Mononuclear cell (primary cell): ENCODE results near the gene IQGAP2. TPM values are rescaled to one million over a fixed set of nuclear protein-coding genes. Genes with fewer than 3 reads are reported as not detected.

Source experiments
- H3K27me3 ChIP-seq: 2 replicates; pipeline ENCODE4 v1.6.0; 2011; ENCODE audit warnings: low read length, control low read depth; ENCODE audit not compliant: insufficient read depth
- H3K4me1 ChIP-seq: 2 replicates; pipeline ENCODE4 v1.5.1; 2011; ENCODE audit warnings: mild to moderate bottlenecking, low read length, control low read depth; ENCODE audit not compliant: insufficient read depth
- H3K4me3 ChIP-seq: 2 replicates; pipeline ENCODE4 v1.5.1; 2011; ENCODE audit warnings: mild to moderate bottlenecking, low read length, moderate library complexity
- H3K9me3 ChIP-seq: 2 replicates; pipeline ENCODE4 v1.5.1; 2011; ENCODE audit warnings: low read depth, mild to moderate bottlenecking, control low read depth, low read length
- total RNA-seq: library from RNA; depleted of rRNA; stranded (reverse); fragments of >200 nt; gene quantifications from one replicate; pipeline ENCODE4 v1.2.3, GENCODE V29; 2012

Gene IQGAP2
- total RNA-seq, 1 donor = 75.0 TPM

- no peaks in the 10 kb centered on the region for H3K27me3 ChIP-seq
- no peaks in the 10 kb centered on the region for H3K9me3 ChIP-seq
- H3K4me1 ChIP-seq = peaks cover 17% of the 10 kb centered on the region
- no peak overlapping the region for H3K4me3 ChIP-seq
Observed at GRCh38 chr5:76445063-76445462, 42.0 kb downstream of the IQGAP2 start.

- Histone ChIP-seq H3K27me3 (no peaks in the 10 kb centered on the region), H3K4me3 (no peak overlapping the region), H3K9me3 (no peaks in the 10 kb centered on the region), H3K4me1 (peaks cover 22% of the 10 kb centered on the region)
Observed at GRCh38 chr5:76445830-76446229, 42.7 kb downstream of the IQGAP2 start.

GRCh38 chr5:76446776-76447175, 43.7 kb downstream of the IQGAP2 start:
- peaks cover 31% of the 10 kb centered on the region for H3K4me1 ChIP-seq
- no peaks in the 10 kb centered on the region for H3K9me3 ChIP-seq
- no peaks in the 10 kb centered on the region for H3K27me3 ChIP-seq
- no peak overlapping the region for H3K4me3 ChIP-seq

GRCh38 chr5:76449606-76450005, 46.5 kb downstream of the IQGAP2 start:
- Histone ChIP-seq H3K27me3 (no peaks in the 10 kb centered on the region), H3K4me1 (peaks cover 39% of the 10 kb centered on the region), H3K4me3 (no peak overlapping the region), H3K9me3 (no peaks in the 10 kb centered on the region)

GRCh38 chr5:76450054-76450453, 47.0 kb downstream of the IQGAP2 start:
- Histone ChIP-seq H3K4me3 (no peak overlapping the region), H3K9me3 (no peaks in the 10 kb centered on the region), H3K4me1 (peaks cover 39% of the 10 kb centered on the region), H3K27me3 (no peaks in the 10 kb centered on the region)

GRCh38 chr5:76451031-76451701, 48.1 kb downstream of the IQGAP2 start:
- no peaks in the 10 kb centered on the region for H3K27me3 ChIP-seq
- H3K4me3 ChIP-seq = no peak overlapping the region
- peaks cover 45% of the 10 kb centered on the region for H3K4me1 ChIP-seq
- no peaks in the 10 kb centered on the region for H3K9me3 ChIP-seq

- Histone ChIP-seq H3K9me3 (no peaks in the 10 kb centered on the region), H3K27me3 (no peaks in the 10 kb centered on the region), H3K4me1 (peaks cover 43% of the 10 kb centered on the region), H3K4me3 (no peak overlapping the region)
Observed at GRCh38 chr5:76455531-76456133, 52.5 kb downstream of the IQGAP2 start.

- Histone ChIP-seq H3K4me3 (no peak overlapping the region), H3K9me3 (no peaks in the 10 kb centered on the region), H3K4me1 (peaks cover 37% of the 10 kb centered on the region), H3K27me3 (no peaks in the 10 kb centered on the region)
Observed at GRCh38 chr5:76456258-76456657, 53.2 kb downstream of the IQGAP2 start.

- no peaks in the 10 kb centered on the region for H3K9me3 ChIP-seq
- peaks cover 26% of the 10 kb centered on the region for H3K4me1 ChIP-seq
- H3K27me3 ChIP-seq = no peaks in the 10 kb centered on the region
- H3K4me3 ChIP-seq = no peak overlapping the region
Observed at GRCh38 chr5:76457674-76458485, 54.8 kb downstream of the IQGAP2 start.

- Histone ChIP-seq H3K4me1 (peaks cover 24% of the 10 kb centered on the region), H3K27me3 (no peaks in the 10 kb centered on the region), H3K9me3 (no peaks in the 10 kb centered on the region), H3K4me3 (no peak overlapping the region)
Observed at GRCh38 chr5:76458486-76458830, 55.4 kb downstream of the IQGAP2 start.

- Histone ChIP-seq H3K9me3 (no peaks in the 10 kb centered on the region), H3K27me3 (no peaks in the 10 kb centered on the region), H3K4me3 (no peak overlapping the region), H3K4me1 (peaks cover 24% of the 10 kb centered on the region)
Observed at GRCh38 chr5:76460104-76460503, 57.0 kb downstream of the IQGAP2 start.

- H3K4me1 ChIP-seq = peaks cover 14% of the 10 kb centered on the region
- no peaks in the 10 kb centered on the region for H3K9me3 ChIP-seq
- no peak overlapping the region for H3K4me3 ChIP-seq
- no peaks in the 10 kb centered on the region for H3K27me3 ChIP-seq
Observed at GRCh38 chr5:76462097-76462667, 59.1 kb downstream of the IQGAP2 start.

- H3K27me3 ChIP-seq = no peaks in the 10 kb centered on the region
- H3K4me3 ChIP-seq = no peak overlapping the region
- peaks cover 42% of the 10 kb centered on the region for H3K4me1 ChIP-seq
Observed at GRCh38 chr5:76467216-76467615, 64.1 kb downstream of the IQGAP2 start.

GRCh38 chr5:76468635-76469425, 65.7 kb downstream of the IQGAP2 start:
- no peak overlapping the region for H3K4me3 ChIP-seq
- no peaks in the 10 kb centered on the region for H3K27me3 ChIP-seq
- H3K9me3 ChIP-seq = no peaks in the 10 kb centered on the region
- H3K4me1 ChIP-seq = peaks cover 57% of the 10 kb centered on the region

More at GRCh38 chr5:76467216-76467615, 64.1 kb downstream of the IQGAP2 start:
- no peaks in the 10 kb centered on the region for H3K9me3 ChIP-seq
